ENCODE results near the gene FBXO30.

FBXO30 gene

GRCh38 chr6:145830612-145831011 lies 16.0 kb upstream of the FBXO30 start:
- ATAC-seq, result no peak
- Mint-ChIP-seq H3K27me3 (no peaks in the 10 kb centered on the region), H3K9me3 (no peaks in the 10 kb centered on the region), H3K4me1 (no peaks in the 10 kb centered on the region), H3K4me3 (no peak overlapping the region), H3K27ac (no peak overlapping the region)
- DNase-seq, result no peak

- ATAC-seq (no peak), DNase-seq (no peak)
- Mint-ChIP-seq H3K9me3 (no peaks in the 10 kb centered on the region), H3K4me1 (no peaks in the 10 kb centered on the region), H3K27me3 (no peaks in the 10 kb centered on the region), H3K4me3 (no peak overlapping the region), H3K27ac (no peak overlapping the region)
Observed at GRCh38 chr6:145829950-145830349, 15.4 kb upstream of the FBXO30 start.

GRCh38 chr6:145829102-145829501 lies 14.5 kb upstream of the FBXO30 start:
- H3K27ac Mint-ChIP-seq, result no peak overlapping the region
- ATAC-seq, result no peak
- no peaks in the 10 kb centered on the region for H3K27me3 Mint-ChIP-seq
- H3K9me3 Mint-ChIP-seq, result no peaks in the 10 kb centered on the region
- DNase-seq, result no peak
- no peaks in the 10 kb centered on the region for H3K4me1 Mint-ChIP-seq
- no peak overlapping the region for H3K4me3 Mint-ChIP-seq

- no peaks in the 10 kb centered on the region for H3K9me3 Mint-ChIP-seq
- no peak for DNase-seq
- no peak for ATAC-seq
- H3K27me3 Mint-ChIP-seq, result no peaks in the 10 kb centered on the region
- H3K27ac Mint-ChIP-seq, result no peak overlapping the region
- no peak overlapping the region for H3K4me3 Mint-ChIP-seq
- H3K4me1 Mint-ChIP-seq, result peaks cover 39% of the 10 kb centered on the region
Observed at GRCh38 chr6:145824344-145824743, 9.7 kb upstream of the FBXO30 start.

GRCh38 chr6:145823328-145823944 lies 8.8 kb upstream of the FBXO30 start:
- no peak overlapping the region for H3K27ac Mint-ChIP-seq

GRCh38 chr6:145822456-145822855 lies 7.9 kb upstream of the FBXO30 start:
- Mint-ChIP-seq H3K9me3 (no peaks in the 10 kb centered on the region), H3K27me3 (no peaks in the 10 kb centered on the region), H3K4me3 (peak overlapping the region in 1 of 2 donors; percentile 9), H3K27ac (no peak overlapping the region), H3K4me1 (peaks cover 45% of the 10 kb centered on the region)
- ATAC-seq (no peak), DNase-seq (no peak)

More at GRCh38 chr6:145823328-145823944, 8.8 kb upstream of the FBXO30 start:
- Mint-ChIP-seq H3K27me3 (no peaks in the 10 kb centered on the region), H3K9me3 (no peaks in the 10 kb centered on the region), H3K4me3 (no peak overlapping the region), H3K4me1 (peaks cover 43% of the 10 kb centered on the region)
- ATAC-seq, result peak; percentile 95
- DNase-seq, result peak in 1 of 2 donors; percentile 12

GRCh38 chr6:145819994-145820393 lies 5.4 kb upstream of the FBXO30 start:
- H3K27ac Mint-ChIP-seq, result peak overlapping the region in 1 of 2 donors; percentile 65
- H3K27me3 Mint-ChIP-seq, result no peaks in the 10 kb centered on the region
- DNase-seq (no peak), ATAC-seq (no peak)
- H3K4me3 Mint-ChIP-seq, result peak overlapping the region; percentile 48 to 53
- H3K4me1 Mint-ChIP-seq, result peaks cover 60% of the 10 kb centered on the region
- no peaks in the 10 kb centered on the region for H3K9me3 Mint-ChIP-seq

- Mint-ChIP-seq H3K27ac (no peak overlapping the region), H3K27me3 (no peaks in the 10 kb centered on the region), H3K4me3 (no peak overlapping the region), H3K9me3 (no peaks in the 10 kb centered on the region), H3K4me1 (peaks cover 58% of the 10 kb centered on the region)
- no peak for ATAC-seq
- no peak for DNase-seq
Observed at GRCh38 chr6:145818796-145819195, 4.2 kb upstream of the FBXO30 start.

GRCh38 chr6:145816392-145816791 lies 1.8 kb upstream of the FBXO30 start:
- Mint-ChIP-seq H3K27me3 (no peaks in the 10 kb centered on the region), H3K27ac (no peak overlapping the region), H3K9me3 (no peaks in the 10 kb centered on the region), H3K4me3 (peak overlapping the region; percentile 91 to 93), H3K4me1 (peaks cover 51% of the 10 kb centered on the region)
- DNase-seq (no peak), ATAC-seq (no peak)

- ATAC-seq (peak; percentile 38), DNase-seq (peak in 1 of 2 donors; percentile 12)
- H3K9me3 Mint-ChIP-seq, result no peaks in the 10 kb centered on the region
- peak overlapping the region; percentile 91 to 92 for H3K27ac Mint-ChIP-seq
- H3K4me3 Mint-ChIP-seq, result peak overlapping the region; percentile 91 to 93
- H3K4me1 Mint-ChIP-seq, result peaks cover 52% of the 10 kb centered on the region
- H3K27me3 Mint-ChIP-seq, result no peaks in the 10 kb centered on the region
Observed at GRCh38 chr6:145815309-145816274, 997 bp upstream of the FBXO30 start.

- Mint-ChIP-seq H3K27me3 (no peaks in the 10 kb centered on the region), H3K27ac (peak overlapping the region in 1 of 2 donors; percentile 54), H3K4me3 (peak overlapping the region; percentile 84 to 92), H3K9me3 (no peaks in the 10 kb centered on the region), H3K4me1 (peaks cover 50% of the 10 kb centered on the region)
- DNase-seq (no peak), ATAC-seq (peak; percentile 10)
Observed at GRCh38 chr6:145814035-145814500, 527 bp downstream of the FBXO30 start.

GRCh38 chr6:145813285-145814034 lies 1.1 kb downstream of the FBXO30 start:
- Mint-ChIP-seq H3K4me3 (peak overlapping the region; percentile 84 to 92), H3K27ac (peak overlapping the region in 1 of 2 donors; percentile 54), H3K4me1 (peaks cover 47% of the 10 kb centered on the region), H3K27me3 (no peaks in the 10 kb centered on the region), H3K9me3 (no peaks in the 10 kb centered on the region)
- DNase-seq (no peak), ATAC-seq (no peak)

GRCh38 chr6:145811741-145812140 lies 2.9 kb downstream of the FBXO30 start:
- Mint-ChIP-seq H3K4me1 (peaks cover 42% of the 10 kb centered on the region), H3K27ac (no peak overlapping the region), H3K9me3 (no peaks in the 10 kb centered on the region), H3K4me3 (no peak overlapping the region), H3K27me3 (no peaks in the 10 kb centered on the region)
- ATAC-seq (no peak), DNase-seq (no peak)

GRCh38 chr6:145809785-145810184 lies 4.8 kb downstream of the FBXO30 start:
- no peak for DNase-seq
- ATAC-seq, result no peak
- Mint-ChIP-seq H3K4me3 (no peak overlapping the region), H3K4me1 (peaks cover 29% of the 10 kb centered on the region), H3K9me3 (no peaks in the 10 kb centered on the region), H3K27me3 (no peaks in the 10 kb centered on the region), H3K27ac (no peak overlapping the region)

GRCh38 chr6:145809211-145809610 lies 5.4 kb downstream of the FBXO30 start:
- H3K4me3 Mint-ChIP-seq, result no peak overlapping the region
- DNase-seq, result no peak
- no peak overlapping the region for H3K27ac Mint-ChIP-seq
- H3K27me3 Mint-ChIP-seq, result no peaks in the 10 kb centered on the region
- no peaks in the 10 kb centered on the region for H3K9me3 Mint-ChIP-seq
- no peak for ATAC-seq
- peaks cover 29% of the 10 kb centered on the region for H3K4me1 Mint-ChIP-seq

All from stimulated activated naive CD8-positive, alpha-beta T cell treated with anti-CD3 and anti-CD28 coated beads, Interleukin-15, amount 100 ng/mL, for 72 hours (primary cell).